ENCODE data around the gene RARA. TPM values are rescaled to one million over a fixed set of nuclear protein-coding genes. Genes with fewer than 3 reads are reported as not detected.
A peak's percentile ranks its signal among the peaks of the same experiment; 100 is the strongest.

RARA gene
- total RNA-seq, 2 donors from 2014 or later = 47.5 to 54.5 TPM

- no peak for DNase-seq (ENCODE audit: low spot score)
- intact Hi-C loops (cut with DNase I) = no loop called here
Observed at GRCh38 chr17:40349477-40349894, 40.5 kb downstream of the RARA start.

- no peak for DNase-seq (ENCODE audit: low spot score)
- intact Hi-C loops (cut with DNase I) = loop anchor here in 1 of 2 donors (2.0 to 10.0 kb wide), 2 partner anchors 43 to 135 kb away; partner anchors contain the start of gene WIPF2
Observed at GRCh38 chr17:40349895-40350688, 41.1 kb downstream of the RARA start.

- intact Hi-C loops (cut with DNase I) = loop anchor here in 1 of 2 donors (2.0 to 10.0 kb wide), 2 partner anchors 44 to 136 kb away; partner anchors contain the start of gene WIPF2
- no peak for DNase-seq (ENCODE audit: low spot score)
Observed at GRCh38 chr17:40350689-40351358, 41.8 kb downstream of the RARA start.

- no peak for DNase-seq (ENCODE audit: low spot score)
- intact Hi-C loops (cut with DNase I) = loop anchor here (2.0 to 10.0 kb wide), 2 partner anchors 45 to 137 kb away; partner anchors contain the start of gene WIPF2 (in 1 of the 2)
Observed at GRCh38 chr17:40351359-40352236, 42.6 kb downstream of the RARA start.

GRCh38 chr17:40352237-40352778 lies 43.3 kb downstream of the RARA start:
- DNase-seq (ENCODE audit: low spot score) = no peak
- intact Hi-C loops (cut with DNase I) = loop anchor here (2.0 to 10.0 kb wide), 2 partner anchors 46 to 138 kb away; partner anchors contain the start of gene WIPF2 (in 1 of the 2)

GRCh38 chr17:40352779-40353394 lies 43.9 kb downstream of the RARA start:
- no peak for DNase-seq (ENCODE audit: low spot score)
- intact Hi-C loops (cut with DNase I) = loop anchor here (2.0 to 10.0 kb wide), 2 partner anchors 46 to 138 kb away; partner anchors contain the start of gene WIPF2 (in 1 of the 2)

- intact Hi-C loops (cut with DNase I) = loop anchor here in 1 of 2 donors (10.0 kb wide), 1 partner anchor 140 kb away; the partner anchor contains the start of gene WIPF2
- no peak for DNase-seq (ENCODE audit: low spot score)
Observed at GRCh38 chr17:40354221-40355122, 45.5 kb downstream of the RARA start.

- intact Hi-C loops (cut with DNase I) = loop anchor here in 1 of 2 donors (10.0 kb wide), 1 partner anchor 140 kb away; the partner anchor contains the start of gene WIPF2
- peak; percentile 93 for DNase-seq (ENCODE audit: low spot score)
Observed at GRCh38 chr17:40355123-40355803, 46.3 kb downstream of the RARA start.

- peak; percentile 83 for DNase-seq (ENCODE audit: low spot score)
- intact Hi-C loops (cut with DNase I) = loop anchor here in 1 of 2 donors (10.0 kb wide), 1 partner anchor 141 kb away; the partner anchor contains the start of gene WIPF2
Observed at GRCh38 chr17:40355804-40356758, 47.1 kb downstream of the RARA start.

- DNase-seq (ENCODE audit: low spot score) = peak; percentile 80
- intact Hi-C loops (cut with DNase I) = loop anchor here in 1 of 2 donors (10.0 kb wide), 1 partner anchor 142 kb away; the partner anchor contains the start of gene WIPF2
Observed at GRCh38 chr17:40356990-40357881, 48.3 kb downstream of the RARA start.

GRCh38 chr17:40358323-40359038 lies 49.5 kb downstream of the RARA start:
- DNase-seq (ENCODE audit: low spot score) = peak; percentile 98
- intact Hi-C loops (cut with DNase I) = loop anchor here in 1 of 2 donors (10.0 kb wide), 1 partner anchor 144 kb away; the partner anchor contains the start of gene WIPF2

GRCh38 chr17:40360091-40360490 lies 51.1 kb downstream of the RARA start:
- intact Hi-C loops (cut with DNase I) = loop anchor here (5.0 to 10.0 kb wide), 3 partner anchors 55 to 175 kb away; partner anchors contain the start of gene TOP2A (in 2 of the 2)

GRCh38 chr17:40361063-40361924 lies 52.3 kb downstream of the RARA start:
- intact Hi-C loops (cut with DNase I) = loop anchor here (5.0 to 10.0 kb wide), 3 partner anchors 54 to 174 kb away; partner anchors contain the start of gene TOP2A (in 2 of the 2)
- no peak for DNase-seq (ENCODE audit: low spot score)

More at GRCh38 chr17:40360091-40360490, 51.1 kb downstream of the RARA start:
- DNase-seq (ENCODE audit: low spot score) = no peak

All from posterior vena cava (tissue), 2 donors.